ENCODE results near the gene SZT2. TPM values are rescaled to one million over a fixed set of nuclear protein-coding genes. Genes with fewer than 3 reads are reported as not detected.

The SZT2 gene
- total and polyA plus RNA-seq, 2 of the 4 experiments (the other 2 are of a cell fraction): 9.5 to 14.3 TPM

- Histone ChIP-seq H2AK5ac (ENCODE audit: low read depth, low read length) (no peak overlapping the region), H3K27ac (ENCODE audit: insufficient read depth, low read length) (no peak overlapping the region), H3K4ac (ENCODE audit: low read depth, low read length) (no peak overlapping the region), H2BK120ac (ENCODE audit: low read depth, low read length) (no peak overlapping the region), H3K27me3 (ENCODE audit: control insufficient read depth, insufficient read depth, low read length) (no peaks in the 10 kb centered on the region), H4K8ac (ENCODE audit: low read depth in 2 of 2, low read length in 2 of 2) (no peak overlapping the region), H2BK20ac (ENCODE audit: low read depth, low read length) (no peak overlapping the region), H3K9me3 (ENCODE audit: control insufficient read depth, insufficient read depth, low read length) (no peaks in the 10 kb centered on the region; the same call in 1 of the 2 replicates), H3K9me1 (ENCODE audit: insufficient read depth, low read length) (no peaks in the 10 kb centered on the region), H3K14ac (replicated peaks; ENCODE audit: low read depth, low read length) (no peak overlapping the region), H2BK5ac (ENCODE audit: low read depth, low read length, poor library complexity, severe bottlenecking) (no peak overlapping the region), H4K20me1 (ENCODE audit: insufficient read depth, low read length) (no peaks in the 10 kb centered on the region), H3K4me2 (ENCODE audit: low read depth, low read length) (no peak overlapping the region), H3K23ac (ENCODE audit: low read depth, low read length) (no peak overlapping the region), H3K4me3 (ENCODE audit: insufficient read depth, low read depth, low read length) (no peak overlapping the region), H3K4me1 (ENCODE audit: control insufficient read depth, insufficient read depth, low read length) (0 out of 2 replicates have a peak, but pooled peaks cover 2% of the 10 kb centered on the region), H2BK15ac (ENCODE audit: low read depth, low read length) (no peak overlapping the region), H2AK9ac (replicated peaks; ENCODE audit: low read depth, low read length, poor library complexity) (no peak overlapping the region), H3K79me1 (ENCODE audit: low read depth in 1 of 2, low read length in 2 of 2) (no peaks in the 10 kb centered on the region), H2AFZ (replicated peaks; ENCODE audit: low read length, poor library complexity) (no peak overlapping the region), H3K18ac (ENCODE audit: low read depth, low read length) (no peak overlapping the region), H3K9ac (ENCODE audit: low read depth, low read length) (no peak overlapping the region), H4K5ac (ENCODE audit: low read depth, low read length) (no peak overlapping the region), H3K56ac (ENCODE audit: extremely low read depth, insufficient read depth, low read length) (no peak overlapping the region), H3K36me3 (ENCODE audit: control insufficient read depth, insufficient read depth, low read length) (no peaks in the 10 kb centered on the region), H4K91ac (ENCODE audit: insufficient read depth, low read depth, low read length) (no peak overlapping the region)
- peak; percentile 26; the same call in 1 of the 2 replicates for TF ChIP-seq CEBPB (IDR thresholded peaks at IDR 0.05; ENCODE audit: low read depth, low read length)
- TF ChIP-seq ELK1 (IDR thresholded peaks at IDR 0.05; ENCODE audit: borderline replicate concordance, low read depth, low read length): no peak
- POLR2A ChIA-PET (ENCODE audit: unreplicated experiment): no interaction called here
- DNase-seq (no peak), ATAC-seq (ENCODE audit: low read depth) (no peak)
- BruUV-seq (replicated peaks): no TSS peak
- in situ Hi-C loops (cut with MboI; ENCODE audit: low sequenced_read_pairs) (no loop called here), dilution Hi-C loops (cut with HindIII; ENCODE audit: low sequenced_read_pairs, unreplicated experiment) (no loop called here), intact Hi-C loops (cut with micrococcal nuclease) (no loop called here)
- CTCF ChIA-PET: no interaction called here
- WGBS, 2 experiments (ENCODE audit: extremely low coverage in 2 of 2, insufficient read length in 1 of 2): no CpG with 5 or more reads among the region's 2 CpGs
Measured at GRCh38 chr1:43484367-43484766, 94.7 kb downstream of the SZT2 start.
